GM12878 (cell line): ENCODE results near the gene PYGO2. TPM values are rescaled to one million over a fixed set of nuclear protein-coding genes. Genes with fewer than 3 reads are reported as not detected.

Experiments
- ATAC-seq: fragments of 200-7000 bp; cut with Tn5 transposase; 3 replicates; pipeline ENCODE4 v1.9.1; 2020; ENCODE audit warnings: mild to moderate bottlenecking, moderate library complexity
- BruUV-seq: library from RNA; stranded (reverse); fragments of 400-500 nt; replicated peaks from 2 replicates; lab custom pipeline; 2021; lab: Mats Ljungman, UMichigan
- CTCF ChIA-PET: fragments of 300-600 bp; sonication (Branson Sonifier 250); formaldehyde crosslinking; extraction: SDS; loops from one replicate; lab custom pipeline; 2021; ENCODE audit warnings: inconsistent platforms; lab: Yijun Ruan, JAX
- POLR2A ChIA-PET: fragments of 350-600 bp; formaldehyde crosslinking; extraction: SDS; loops from one replicate; lab custom pipeline; 2021; ENCODE audit warnings: inconsistent platforms; lab: Charles Lee
- RAD21 ChIA-PET: fragments of 300-600 bp; sonication (Branson Sonifier 250); formaldehyde crosslinking; loops from one replicate; lab custom pipeline; 2023; ENCODE audit warnings: antibody characterized with exemption; ENCODE audit not compliant: unreplicated experiment; lab: Charles Lee
- SMC1A ChIA-PET: fragments of 300-600 bp; sonication (Branson Sonifier 250); formaldehyde crosslinking; loops from one replicate; lab custom pipeline; 2023; ENCODE audit not compliant: unreplicated experiment, uncharacterized antibody; lab: Charles Lee
- DNase-seq: peaks from one replicate; pipeline ENCODE4 v3.0.0-alpha.2; 2011; ENCODE audit warnings: low read depth, low spot score
- FAIRE-seq: peaks from 3 replicates; lab custom pipeline; 2011; peaks lifted over from hg19 to GRCh38; lab: Jason Lieb, UNC
- H2AFZ ChIP-seq: 2 replicates; pipeline ENCODE4 v1.6.0; 2011; ENCODE audit warnings: low read depth, low read length, control low read depth; ENCODE audit not compliant: control insufficient read depth
- H3K27ac ChIP-seq: 2 replicates; pipeline ENCODE4 v1.5.1; 2011; ENCODE audit warnings: control low read depth; ENCODE audit not compliant: control insufficient read depth, insufficient read depth
- H3K27me3 ChIP-seq, 2 experiments: replicated peaks in 1 of 2; 2 replicates each; pipeline versions ENCODE4 v1.6.0 to v1.6.1; 2011; ENCODE audit warnings: low read length in 1 of 2; ENCODE audit not compliant: control insufficient read depth in 2 of 2, insufficient read depth in 2 of 2
- H3K36me3 ChIP-seq, 2 experiments: 2 replicates each; pipeline ENCODE4 v1.5.1; 2011; ENCODE audit warnings: low read length in 1 of 2; ENCODE audit not compliant: control insufficient read depth in 2 of 2, insufficient read depth in 2 of 2
- H3K4me1 ChIP-seq: 2 replicates; pipeline ENCODE4 v1.6.1; 2011; ENCODE audit warnings: mild to moderate bottlenecking, low read length, moderate library complexity, mixed read lengths; ENCODE audit not compliant: control insufficient read depth, insufficient read depth
- H3K4me2 ChIP-seq: 2 replicates; pipeline ENCODE4 v1.6.0; 2011; ENCODE audit warnings: control low read depth; ENCODE audit not compliant: control insufficient read depth, insufficient read depth
- H3K4me3 ChIP-seq: fragments of 200-600 bp; sonication (generic); 2 replicates; pipeline ENCODE4 v1.5.1; 2016
- H3K79me2 ChIP-seq: 2 replicates; pipeline ENCODE4 v1.6.0; 2011; ENCODE audit warnings: low read length; ENCODE audit not compliant: control insufficient read depth, insufficient read depth
- H3K9ac ChIP-seq: 2 replicates; pipeline ENCODE4 v1.8.0; 2011; ENCODE audit warnings: low read length, control low read depth, mixed read lengths; ENCODE audit not compliant: control insufficient read depth, insufficient read depth
- H3K9me3 ChIP-seq: replicated peaks from 3 replicates; pipeline ENCODE4 v1.5.1; 2011; ENCODE audit warnings: mild to moderate bottlenecking, low read length; ENCODE audit not compliant: control insufficient read depth, insufficient read depth
- H4K20me1 ChIP-seq: 2 replicates; pipeline ENCODE4 v1.6.0; 2011; ENCODE audit not compliant: control insufficient read depth, insufficient read depth
- EGR1 ChIP-seq, 2 experiments: IDR thresholded peaks; 1 replicate in 1 of 2; 2 replicates in 1 of 2; pipeline ENCODE4 v1.6.1; 2011 to 2012; ENCODE audit warnings: low read depth in 2 of 2, low read length in 2 of 2, borderline replicate concordance in 1 of 2, mild to moderate bottlenecking in 1 of 2, moderate library complexity in 1 of 2
- POLR2AphosphoS2 ChIP-seq: IDR thresholded peaks from 2 replicates; pipeline ENCODE4 v1.6.1; 2011; ENCODE audit warnings: low read depth, mild to moderate bottlenecking, low read length, improper control_type of control experiment, moderate library complexity
- WGBS: methylation state at CpG from one replicate; pipeline ENCODE4 v1.1.6; 2016; ENCODE audit warnings: low lambda C conversion rate; ENCODE audit not compliant: insufficient replicate concordance, insufficient coverage; ENCODE audit errors: missing lambda C conversion rate; 5-methylcytosine and 5-hydroxymethylcytosine counted together
- in situ Hi-C: fragments of 300-500 bp; cut with MboI; formaldehyde crosslinking; loops from 9 replicates; pipeline ENCODE4 v1.14.3; 2018; ENCODE audit warnings: mixed read lengths
- intact Hi-C: fragments of 100-400 bp; cut with micrococcal nuclease; formaldehyde crosslinking; loops from one replicate; pipeline ENCODE4 v1.14.2; 2022; ENCODE audit not compliant: unreplicated experiment
- polyA plus RNA-seq, 11 experiments: library from polyadenylated mRNA; depleted of rRNA in 4 of 11; unstranded in 6 of 11; stranded (reverse) in 5 of 11; fragments of >200 nt; fragmentation: Nextera tagmentation in 4 of 11; fragmentation: Illumina TruSeq in 1 of 11; extraction: Ambion mirVana in 4 of 11; extraction: Trizol in 1 of 11; gene quantifications; 1 replicate in 1 of 11; 2 replicates in 10 of 11; pipeline versions ENCODE4 v1.2.1 to v1.2.3, GENCODE V29; 2011 to 2016; ENCODE audit warnings: inconsistent platforms in 2 of 11, missing spikeins in 2 of 11, low read depth in 1 of 11
- total RNA-seq, 4 experiments: library from RNA; depleted of rRNA in 3 of 4; stranded (reverse); fragments of >200 nt in 3 of 4; fragmentation: Illumina TruSeq in 1 of 4; extraction: Trizol in 1 of 4; gene quantifications; 2 replicates each; pipeline versions ENCODE4 v1.2.1 to v1.2.3, GENCODE V29; 2013 to 2021

PYGO2 gene
- total and polyA plus RNA-seq, 10 of the 15 experiments (the other 5 are each of a cell fraction or from before 2014, with no cell fraction given), result 8.1 to 33.8 (median 23.5) TPM

DNA sequence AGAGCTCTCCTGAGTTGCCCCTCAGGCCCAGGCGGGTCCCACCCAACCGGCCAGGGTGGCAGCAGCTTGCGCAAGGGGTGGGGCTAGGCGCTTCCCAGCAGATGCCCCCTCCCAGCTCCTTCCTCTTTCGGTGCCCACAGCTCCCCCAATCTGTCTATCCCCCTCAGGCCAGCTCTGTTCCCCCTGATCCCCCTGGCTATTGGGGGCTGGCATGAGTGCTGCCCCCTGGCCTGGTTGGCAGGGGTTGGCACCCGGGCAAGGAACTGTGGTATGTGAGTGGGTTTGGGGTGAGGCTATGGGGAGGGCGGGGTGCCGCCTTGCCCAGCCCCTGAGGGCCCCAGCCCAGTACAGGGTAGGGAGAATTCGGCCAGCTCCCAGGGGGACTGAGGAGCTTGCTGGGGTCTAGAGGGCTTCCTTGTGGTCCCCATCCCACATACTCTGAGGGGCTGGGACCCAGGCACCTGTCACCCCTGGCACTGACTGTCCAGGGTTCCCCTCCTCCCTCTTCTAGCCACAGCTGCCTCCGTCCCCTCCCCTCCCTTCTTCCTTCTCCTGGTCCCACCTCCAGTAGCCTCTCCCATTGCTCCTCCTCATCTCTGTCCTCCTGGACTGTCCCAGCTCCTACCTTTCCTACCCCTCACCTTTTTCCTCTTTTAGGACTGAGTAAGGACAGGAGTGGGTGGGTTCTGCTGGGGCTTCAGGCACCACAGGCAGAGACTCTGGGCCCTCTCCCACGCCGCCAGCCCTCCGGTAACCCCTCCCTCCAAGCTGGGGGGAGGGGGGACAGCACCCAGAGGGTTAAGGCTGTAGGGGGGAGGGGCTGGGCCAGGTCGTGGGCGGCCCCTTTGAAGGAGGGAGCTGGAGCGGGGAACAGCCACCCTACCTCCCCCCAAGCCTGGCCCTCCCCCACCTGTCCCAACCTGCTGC is 46.7 kb upstream of the PYGO2 start:
- no peaks in the 10 kb centered on the region for H3K27me3 ChIP-seq
- H2AFZ ChIP-seq, result no peak overlapping the region
- TF ChIP-seq POLR2AphosphoS2 (no peak), EGR1 (IDR thresholded peaks at IDR 0.05; ENCODE audit: borderline replicate concordance in 1 of 2, low read depth in 2 of 2, low read length in 2 of 2) (peak in 1 of 2 experiments; percentile 54; a peak in 1 of 3 replicates)
- CTCF ChIA-PET, result interaction anchor here (3.6 kb wide), 1 partner anchor 9 kb away, joined by 27 read pairs; no protein-coding TSS in a partner anchor
- POLR2A ChIA-PET, result interaction anchor here (0.5 to 1.0 kb wide), 4 partner anchors 8 to 53 kb away, joined by 3 to 4 read pairs (median 4); partner anchors contain the start of gene PBXIP1
- peaks cover 52% of the 10 kb centered on the region for H3K79me2 ChIP-seq
- peaks cover 0 to 7% of the 10 kb centered on the region in 2 experiments; a peak in 3 of 4 replicates for H3K36me3 ChIP-seq
- 0 out of 2 replicates have a peak overlapping the region, but pooled peaks have one; percentile 24 for H3K27ac ChIP-seq
- WGBS, result 97% methylated on average over 12 of the region's 16 CpGs
- intact Hi-C loops, result no loop called here
- no peak overlapping the region for H3K4me3 ChIP-seq
- H3K4me1 ChIP-seq, result peaks cover 59% of the 10 kb centered on the region
- SMC1A ChIA-PET, result interaction anchor here (1.1 kb wide), 1 partner anchor 9 kb away, joined by 3 read pairs; no protein-coding TSS in a partner anchor
- no peaks in the 10 kb centered on the region for H3K9me3 ChIP-seq
- no peak overlapping the region for H3K9ac ChIP-seq
- peak overlapping the region; percentile 33 for H3K4me2 ChIP-seq
- ATAC-seq (no peak), FAIRE-seq (no peak), DNase-seq (no peak)
- BruUV-seq, result no TSS peak
- RAD21 ChIA-PET, result interaction anchor here (1.5 kb wide), 1 partner anchor 36 kb away, joined by 3 read pairs; no protein-coding TSS in a partner anchor
- in situ Hi-C loops, result no loop called here
- H4K20me1 ChIP-seq, result 0 out of 2 replicates have a peak, but pooled peaks cover 3% of the 10 kb centered on the region
